ENCODE measurements around the gene SOX21.
A peak's percentile ranks its signal among the peaks of the same experiment; 100 is the strongest.

The SOX21 gene

GRCh38 chr13:94712287-94712811 lies at the start of gene SOX21:
TSS of gene SOX21 (minus strand) at chr13:94712545. CDS start at chr13:94712049, 496 bp downstream.
- Histone ChIP-seq H3K4me3 (ENCODE audit: low read depth in 1 of 2, low read length in 1 of 2) (peak within 1 kb of the TSS in 1 of 2 experiments; percentile 28), H3K27ac (no peak within 1 kb of the TSS), H3K27me3 (peaks cover 100% of the 10 kb centered on the region), H3K36me3 (no peaks in the 10 kb centered on the region), H3K4me1 (ENCODE audit: control insufficient read depth in 1 of 2, insufficient read depth in 1 of 2, low read depth in 1 of 2, low read length in 1 of 2) (peaks cover 22 to 25% of the 10 kb centered on the region in 2 experiments), H3K9me3 (no peaks in the 10 kb centered on the region)
- no peak for TF ChIP-seq CTCF (IDR thresholded peaks at IDR 0.05)

GRCh38 chr13:94761407-94761806 lies 49.1 kb upstream of the SOX21 start:
- no peaks in the 10 kb centered on the region for H3K27me3 ChIP-seq
- no peak overlapping the region for H3K4me3 ChIP-seq (ENCODE audit: low read depth in 1 of 2, low read length in 1 of 2)
- no peak overlapping the region for H3K27ac ChIP-seq
- H3K9me3 ChIP-seq = no peaks in the 10 kb centered on the region
- no peak for TF ChIP-seq CTCF (IDR thresholded peaks at IDR 0.05)
- H3K4me1 ChIP-seq (ENCODE audit: control insufficient read depth in 1 of 2, insufficient read depth in 1 of 2, low read depth in 1 of 2, low read length in 1 of 2) = no peaks in the 10 kb centered on the region
- no peaks in the 10 kb centered on the region for H3K36me3 ChIP-seq

- Histone ChIP-seq H3K27ac (no peak overlapping the region), H3K27me3 (no peaks in the 10 kb centered on the region), H3K36me3 (no peaks in the 10 kb centered on the region), H3K4me1 (ENCODE audit: control insufficient read depth in 1 of 2, insufficient read depth in 1 of 2, low read depth in 1 of 2, low read length in 1 of 2) (no peaks in the 10 kb centered on the region), H3K4me3 (ENCODE audit: low read depth in 1 of 2, low read length in 1 of 2) (no peak overlapping the region), H3K9me3 (no peaks in the 10 kb centered on the region)
- no peak for TF ChIP-seq CTCF (IDR thresholded peaks at IDR 0.05)
Observed at GRCh38 chr13:94759120-94759728, 46.9 kb upstream of the SOX21 start.

GRCh38 chr13:94758436-94758960 lies 46.2 kb upstream of the SOX21 start:
- H3K4me1 ChIP-seq (ENCODE audit: control insufficient read depth in 1 of 2, insufficient read depth in 1 of 2, low read depth in 1 of 2, low read length in 1 of 2) = no peaks in the 10 kb centered on the region
- H3K36me3 ChIP-seq = no peaks in the 10 kb centered on the region
- no peaks in the 10 kb centered on the region for H3K27me3 ChIP-seq
- no peak overlapping the region for H3K27ac ChIP-seq
- no peak for TF ChIP-seq CTCF (IDR thresholded peaks at IDR 0.05)
- H3K9me3 ChIP-seq = no peaks in the 10 kb centered on the region
- no peak overlapping the region for H3K4me3 ChIP-seq (ENCODE audit: low read depth in 1 of 2, low read length in 1 of 2)

- Histone ChIP-seq H3K4me3 (ENCODE audit: low read depth in 1 of 2, low read length in 1 of 2) (no peak overlapping the region), H3K27ac (no peak overlapping the region), H3K36me3 (no peaks in the 10 kb centered on the region), H3K4me1 (ENCODE audit: control insufficient read depth in 1 of 2, insufficient read depth in 1 of 2, low read depth in 1 of 2, low read length in 1 of 2) (no peaks in the 10 kb centered on the region), H3K9me3 (no peaks in the 10 kb centered on the region), H3K27me3 (no peaks in the 10 kb centered on the region)
- TF ChIP-seq CTCF (IDR thresholded peaks at IDR 0.05) = no peak
Observed at GRCh38 chr13:94753327-94753726, 41.0 kb upstream of the SOX21 start.

All from neutrophil (primary cell).